Measurements from ENCODE around the gene RTF1.

The RTF1 gene

GRCh38 chr15:41501191-41501917 is 84.5 kb downstream of the RTF1 start:
- no peak overlapping the region for H3K9ac ChIP-seq (ENCODE audit: low read length)
- peak; percentile 51 for DNase-seq (ENCODE audit: low read depth)
- peaks cover 9% of the 10 kb centered on the region for H3K4me1 ChIP-seq (ENCODE audit: control insufficient read depth, insufficient read depth, low read length)
- H3K9me3 ChIP-seq (ENCODE audit: control insufficient read depth, low read length): no peaks in the 10 kb centered on the region
- no peaks in the 10 kb centered on the region for H3K36me3 ChIP-seq (ENCODE audit: control insufficient read depth, insufficient read depth, low read length, severe bottlenecking)
- peaks cover 55% of the 10 kb centered on the region for H3K27me3 ChIP-seq (replicated peaks; ENCODE audit: control insufficient read depth, insufficient read depth, low read length)
- H3K4me3 ChIP-seq (ENCODE audit: low read length): no peak overlapping the region

GRCh38 chr15:41501931-41502794 is 85.3 kb downstream of the RTF1 start:
- peaks cover 9% of the 10 kb centered on the region for H3K4me1 ChIP-seq (ENCODE audit: control insufficient read depth, insufficient read depth, low read length)
- H3K27me3 ChIP-seq (replicated peaks; ENCODE audit: control insufficient read depth, insufficient read depth, low read length): peaks cover 52% of the 10 kb centered on the region
- DNase-seq (ENCODE audit: low read depth): peak; percentile 27
- no peak overlapping the region for H3K4me3 ChIP-seq (ENCODE audit: low read length)
- H3K36me3 ChIP-seq (ENCODE audit: control insufficient read depth, insufficient read depth, low read length, severe bottlenecking): no peaks in the 10 kb centered on the region
- no peak overlapping the region for H3K9ac ChIP-seq (ENCODE audit: low read length)
- no peaks in the 10 kb centered on the region for H3K9me3 ChIP-seq (ENCODE audit: control insufficient read depth, low read length)

GRCh38 chr15:41502795-41503668 is 86.1 kb downstream of the RTF1 start:
- Histone ChIP-seq H3K4me3 (ENCODE audit: low read length) (no peak overlapping the region), H3K9ac (ENCODE audit: low read length) (no peak overlapping the region), H3K9me3 (ENCODE audit: control insufficient read depth, low read length) (no peaks in the 10 kb centered on the region), H3K4me1 (ENCODE audit: control insufficient read depth, insufficient read depth, low read length) (peaks cover 9% of the 10 kb centered on the region), H3K27me3 (replicated peaks; ENCODE audit: control insufficient read depth, insufficient read depth, low read length) (peaks cover 51% of the 10 kb centered on the region), H3K36me3 (ENCODE audit: control insufficient read depth, insufficient read depth, low read length, severe bottlenecking) (no peaks in the 10 kb centered on the region)
- no peak for DNase-seq (ENCODE audit: low read depth)

DNA sequence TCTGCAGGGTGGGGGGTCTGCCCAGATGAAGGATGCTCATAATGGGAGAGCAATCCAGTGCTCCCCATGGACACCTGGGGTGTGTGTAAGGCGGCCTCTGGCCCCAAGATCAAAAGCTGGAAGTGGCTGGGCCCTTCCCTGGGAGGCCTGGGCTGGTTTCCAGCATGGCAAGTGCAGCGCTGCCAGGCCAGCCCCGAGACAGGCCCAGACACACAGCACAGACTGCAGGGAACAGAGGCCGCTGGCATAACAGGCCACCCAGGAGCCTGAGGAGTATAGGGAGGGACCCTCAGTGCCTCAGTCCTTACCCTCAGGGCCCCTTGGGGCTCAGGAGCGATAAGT is 86.7 kb downstream of the RTF1 start:
- Histone ChIP-seq H3K4me1 (ENCODE audit: control insufficient read depth, insufficient read depth, low read length) (peaks cover 9% of the 10 kb centered on the region), H3K4me3 (ENCODE audit: low read length) (no peak overlapping the region), H3K9ac (ENCODE audit: low read length) (no peak overlapping the region), H3K9me3 (ENCODE audit: control insufficient read depth, low read length) (no peaks in the 10 kb centered on the region), H3K27me3 (replicated peaks; ENCODE audit: control insufficient read depth, insufficient read depth, low read length) (peaks cover 51% of the 10 kb centered on the region), H3K36me3 (ENCODE audit: control insufficient read depth, insufficient read depth, low read length, severe bottlenecking) (no peaks in the 10 kb centered on the region)
- DNase-seq (ENCODE audit: low read depth): no peak

- Histone ChIP-seq H3K27me3 (replicated peaks; ENCODE audit: control insufficient read depth, insufficient read depth, low read length) (peaks cover 45% of the 10 kb centered on the region), H3K36me3 (ENCODE audit: control insufficient read depth, insufficient read depth, low read length, severe bottlenecking) (no peaks in the 10 kb centered on the region), H3K9ac (ENCODE audit: low read length) (no peak overlapping the region), H3K4me3 (ENCODE audit: low read length) (no peak overlapping the region), H3K9me3 (ENCODE audit: control insufficient read depth, low read length) (no peaks in the 10 kb centered on the region), H3K4me1 (ENCODE audit: control insufficient read depth, insufficient read depth, low read length) (peaks cover 9% of the 10 kb centered on the region)
- no peak for DNase-seq (ENCODE audit: low read depth)
Observed at GRCh38 chr15:41504751-41505492, 88.0 kb downstream of the RTF1 start.

DNA sequence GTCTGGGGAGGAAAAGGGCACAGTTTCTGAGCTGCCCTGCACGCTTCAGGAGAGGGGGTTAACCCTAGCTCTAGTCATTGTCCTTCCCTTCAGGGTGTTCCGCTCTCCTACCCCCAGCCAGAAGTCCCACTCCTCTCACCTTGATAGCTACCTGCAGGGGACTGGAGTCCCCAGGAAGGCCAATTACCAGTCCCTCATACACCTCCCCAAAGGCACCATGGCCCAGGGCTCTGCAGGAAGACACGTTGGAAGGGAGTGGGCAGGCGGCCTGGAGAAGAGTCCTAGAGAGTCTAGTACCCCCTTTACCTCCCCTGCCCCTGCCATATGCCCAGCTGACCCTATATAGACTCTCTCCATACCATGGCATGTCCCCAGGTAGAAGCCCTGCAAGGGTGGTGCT is 88.9 kb downstream of the RTF1 start:
- H3K4me3 ChIP-seq (ENCODE audit: low read length): no peak overlapping the region
- H3K9me3 ChIP-seq (ENCODE audit: control insufficient read depth, low read length): no peaks in the 10 kb centered on the region
- peaks cover 41% of the 10 kb centered on the region for H3K27me3 ChIP-seq (replicated peaks; ENCODE audit: control insufficient read depth, insufficient read depth, low read length)
- no peak for DNase-seq (ENCODE audit: low read depth)
- H3K36me3 ChIP-seq (ENCODE audit: control insufficient read depth, insufficient read depth, low read length, severe bottlenecking): no peaks in the 10 kb centered on the region
- H3K4me1 ChIP-seq (ENCODE audit: control insufficient read depth, insufficient read depth, low read length): peaks cover 9% of the 10 kb centered on the region
- H3K9ac ChIP-seq (ENCODE audit: low read length): no peak overlapping the region

GRCh38 chr15:41506796-41507341 is 90.0 kb downstream of the RTF1 start:
- Histone ChIP-seq H3K27me3 (replicated peaks; ENCODE audit: control insufficient read depth, insufficient read depth, low read length) (peaks cover 37% of the 10 kb centered on the region), H3K9ac (ENCODE audit: low read length) (no peak overlapping the region), H3K4me3 (ENCODE audit: low read length) (no peak overlapping the region), H3K4me1 (ENCODE audit: control insufficient read depth, insufficient read depth, low read length) (peaks cover 6% of the 10 kb centered on the region), H3K9me3 (ENCODE audit: control insufficient read depth, low read length) (no peaks in the 10 kb centered on the region), H3K36me3 (ENCODE audit: control insufficient read depth, insufficient read depth, low read length, severe bottlenecking) (no peaks in the 10 kb centered on the region)
- DNase-seq (ENCODE audit: low read depth): no peak

DNA sequence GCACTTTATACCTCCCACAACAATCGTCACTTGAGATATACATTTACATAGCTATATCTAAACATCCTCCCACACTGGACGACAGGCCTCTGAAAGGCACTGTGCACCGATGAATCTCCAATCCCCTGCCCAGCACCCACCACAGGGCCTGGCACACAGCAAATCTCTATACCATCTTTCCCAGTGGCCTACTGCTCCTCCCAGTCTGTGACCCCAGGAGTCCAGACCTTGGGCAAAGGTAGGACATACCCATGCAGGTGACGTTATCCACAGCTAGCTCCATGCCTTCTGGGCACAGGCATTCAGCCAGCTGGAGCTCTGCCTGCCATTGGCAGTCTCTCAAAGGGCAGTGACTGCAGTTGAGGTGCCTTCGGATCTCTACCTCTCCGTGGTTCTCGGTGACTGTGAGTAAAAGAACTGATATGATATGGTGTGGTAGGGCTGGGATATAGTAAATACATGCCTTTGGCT is 91.0 kb downstream of the RTF1 start:
- Histone ChIP-seq H3K9ac (ENCODE audit: low read length) (no peak overlapping the region), H3K9me3 (ENCODE audit: control insufficient read depth, low read length) (no peaks in the 10 kb centered on the region), H3K4me3 (ENCODE audit: low read length) (no peak overlapping the region), H3K36me3 (ENCODE audit: control insufficient read depth, insufficient read depth, low read length, severe bottlenecking) (no peaks in the 10 kb centered on the region), H3K27me3 (replicated peaks; ENCODE audit: control insufficient read depth, insufficient read depth, low read length) (peaks cover 40% of the 10 kb centered on the region), H3K4me1 (ENCODE audit: control insufficient read depth, insufficient read depth, low read length) (peaks cover 4% of the 10 kb centered on the region)
- no peak for DNase-seq (ENCODE audit: low read depth)

DNA sequence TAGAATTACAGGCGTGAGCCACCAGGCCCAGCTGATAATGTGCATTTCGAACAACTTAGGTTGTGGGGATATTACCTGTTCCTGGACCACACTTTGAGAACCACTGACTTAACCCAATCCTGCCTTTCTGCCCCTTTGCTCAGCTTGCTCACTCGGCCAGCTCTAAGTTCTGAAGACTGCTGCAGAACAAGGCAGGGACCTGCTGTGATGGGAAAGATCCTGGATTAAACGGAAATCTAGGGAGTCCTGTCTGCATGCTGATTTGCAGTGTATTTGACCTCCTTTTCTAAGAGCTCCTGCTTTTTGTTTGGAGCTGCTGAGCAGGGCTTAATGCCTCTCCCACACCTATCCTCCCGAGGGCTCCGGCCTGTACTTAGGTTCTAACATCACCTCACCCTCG is 93.8 kb downstream of the RTF1 start:
- H3K4me1 ChIP-seq (ENCODE audit: control insufficient read depth, insufficient read depth, low read length): peaks cover 11% of the 10 kb centered on the region
- H3K4me3 ChIP-seq (ENCODE audit: low read length): no peak overlapping the region
- peaks cover 29% of the 10 kb centered on the region for H3K27me3 ChIP-seq (replicated peaks; ENCODE audit: control insufficient read depth, insufficient read depth, low read length)
- no peak overlapping the region for H3K9ac ChIP-seq (ENCODE audit: low read length)
- H3K36me3 ChIP-seq (ENCODE audit: control insufficient read depth, insufficient read depth, low read length, severe bottlenecking): no peaks in the 10 kb centered on the region
- no peak for DNase-seq (ENCODE audit: low read depth)
- no peaks in the 10 kb centered on the region for H3K9me3 ChIP-seq (ENCODE audit: control insufficient read depth, low read length)

DNA sequence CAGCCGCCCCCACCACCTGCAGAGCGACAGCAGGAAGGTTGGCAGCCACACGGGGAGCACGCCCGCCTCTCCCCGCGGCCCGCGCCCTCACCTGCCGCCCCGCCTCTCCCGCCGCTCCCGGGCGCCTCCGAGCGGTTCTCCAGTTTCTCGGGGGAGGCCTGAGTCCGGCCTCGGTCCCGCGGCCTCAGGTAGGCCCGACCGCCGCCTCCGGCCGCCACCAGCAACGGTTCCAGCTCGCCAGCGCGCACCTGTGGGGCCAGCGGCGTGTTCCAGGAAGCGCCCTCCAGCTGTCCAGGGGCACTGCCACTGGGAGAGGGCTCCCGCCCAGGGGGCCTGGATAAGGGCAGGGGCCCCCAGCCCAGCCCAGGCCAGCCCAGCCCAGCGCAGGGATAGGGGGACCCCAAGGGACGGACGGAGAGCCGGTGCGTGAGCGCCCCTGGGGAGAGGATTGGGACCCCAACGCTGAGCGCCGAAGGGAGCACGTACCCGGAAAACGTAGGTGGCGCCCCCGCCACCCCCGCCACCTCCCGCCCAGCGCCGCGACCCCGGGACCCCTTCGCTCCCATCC is 94.5 kb downstream of the RTF1 start:
- DNase-seq (ENCODE audit: low read depth): no peak
- Histone ChIP-seq H3K36me3 (ENCODE audit: control insufficient read depth, insufficient read depth, low read length, severe bottlenecking) (no peaks in the 10 kb centered on the region), H3K4me1 (ENCODE audit: control insufficient read depth, insufficient read depth, low read length) (peaks cover 11% of the 10 kb centered on the region), H3K9ac (ENCODE audit: low read length) (no peak overlapping the region), H3K27me3 (replicated peaks; ENCODE audit: control insufficient read depth, insufficient read depth, low read length) (peaks cover 26% of the 10 kb centered on the region), H3K4me3 (ENCODE audit: low read length) (no peak overlapping the region), H3K9me3 (ENCODE audit: control insufficient read depth, low read length) (no peaks in the 10 kb centered on the region)
